K562 (cell line): Measurements from ENCODE around the gene WASF1. TPM values are rescaled to one million over a fixed set of nuclear protein-coding genes. Genes with fewer than 3 reads are reported as not detected.

ENCODE experiments used
- EZH2 ChIP-seq: IDR thresholded peaks from 2 replicates; pipeline ENCODE4 v1.6.1; 2012; ENCODE audit warnings: low read depth, mild to moderate bottlenecking, inconsistent platforms, low read length, borderline replicate concordance
- HDAC3 ChIP-seq: fragments of 450-650 bp; IDR thresholded peaks from 2 replicates; pipeline ENCODE4 v1.6.1; 2018; ENCODE audit warnings: borderline replicate concordance, mild to moderate bottlenecking, moderate library complexity; ENCODE audit not compliant: partially characterized antibody
- IFI16 ChIP-seq: fragments of 250-450 bp; sonication (Bioruptor Pico); IDR thresholded peaks from 2 replicates; pipeline ENCODE4 v2.1.2; 2022; ENCODE audit warnings: mild to moderate bottlenecking, inconsistent platforms
- ILF3 ChIP-seq: fragments of 450-650 bp; IDR thresholded peaks from 2 replicates; pipeline ENCODE4 v1.6.1; 2018; ENCODE audit warnings: antibody characterized with exemption, mild to moderate bottlenecking, moderate library complexity, borderline replicate concordance
- KLF16 ChIP-seq: IDR thresholded peaks from 2 replicates; pipeline ENCODE4 v1.6.1; 2016; ENCODE audit warnings: antibody characterized with exemption
- MCM7 ChIP-seq, 2 experiments: fragments of 450-650 bp; IDR thresholded peaks; 2 replicates each; pipeline ENCODE4 v1.6.1; 2016 to 2018
- RBM17 ChIP-seq: fragments of 200-400 bp; formaldehyde crosslinking; IDR thresholded peaks from 2 replicates; pipeline ENCODE4 v1.6.1; 2017; ENCODE audit warnings: low read depth, mild to moderate bottlenecking, low read length, borderline replicate concordance
- TSHZ1 ChIP-seq: fragments of 250-450 bp; sonication (Bioruptor Pico); IDR thresholded peaks from 2 replicates; pipeline ENCODE4 v1.4.0; 2020; ENCODE audit warnings: mild to moderate bottlenecking, moderate library complexity
- ZNF41 ChIP-seq: fragments of 250-450 bp; sonication (Bioruptor Pico); conservative IDR thresholded peaks from 2 replicates; pipeline ENCODE4 v1.4.0; 2020; ENCODE audit warnings: mild to moderate bottlenecking
- ZNF695 ChIP-seq: fragments of 450-650 bp; formaldehyde crosslinking; IDR thresholded peaks from 2 replicates; pipeline ENCODE4 v1.4.0; 2020; ENCODE audit warnings: mild to moderate bottlenecking, moderate library complexity
- polyA plus RNA-seq, 8 experiments: library from polyadenylated mRNA; depleted of rRNA in 4 of 8; stranded (reverse) in 5 of 8; unstranded in 3 of 8; fragments of >200 nt; fragmentation: Nextera tagmentation in 2 of 8; fragmentation: Illumina TruSeq in 1 of 8; extraction: Ambion mirVana in 2 of 8; extraction: Trizol in 1 of 8; gene quantifications; 2 replicates each; pipeline versions ENCODE4 v1.2.1 to v1.2.3, GENCODE V29; 2011 to 2014; ENCODE audit warnings: inconsistent platforms in 1 of 8, missing spikeins in 1 of 8
- total RNA-seq, 7 experiments: library from RNA; depleted of rRNA in 6 of 7; stranded (reverse); fragments of >200 nt in 6 of 7; fragmentation: Illumina TruSeq in 2 of 7; extraction: Trizol in 2 of 7; gene quantifications; 2 replicates each; pipeline versions ENCODE4 v1.2.1 to v1.2.3, GENCODE V29; 2011 to 2021; ENCODE audit warnings: low replicate concordance in 1 of 7

Gene WASF1
- total and polyA plus RNA-seq, 9 of the 15 experiments (the other 6 are each of a cell fraction or from before 2014, with no cell fraction given) = 2.1 to 18.2 (median 7.4) TPM

GRCh38 chr6:110190726-110191125, 11.3 kb upstream of the WASF1 start (continued):
- TF ChIP-seq ZNF695 (CRISPR knock-in tag) (no peak), MCM7 (IDR thresholded peaks at IDR 0.05) (no peak), TSHZ1 (no peak), KLF16 (no peak), IFI16 (CRISPR knock-in tag) (no peak), ZNF41 (no peak), RBM17 (no peak), EZH2 (no peak), ILF3 (no peak), HDAC3 (no peak)
